ENCODE results near the gene GUF1. TPM values are rescaled to one million over a fixed set of nuclear protein-coding genes. Genes with fewer than 3 reads are reported as not detected.
A peak's percentile ranks its signal among the peaks of the same experiment; 100 is the strongest.

The GUF1 gene
- polyA plus RNA-seq, 3 donors: 6.2 to 11.3 (median 8.4) TPM

GRCh38 chr4:44700427-44700826 lies 22.2 kb downstream of the GUF1 start:
- Mint-ChIP-seq H3K27me3 (ENCODE audit: low read depth in 3 of 3) (no peaks in the 10 kb centered on the region), H3K9me3 (no peaks in the 10 kb centered on the region), H3K4me1 (no peaks in the 10 kb centered on the region), H3K4me3 (no peak overlapping the region), H3K27ac (peak overlapping the region in 2 of 7 donors; percentile 5 to 40), H3K36me3 (peaks cover 59 to 62% of the 10 kb centered on the region in 2 donors)
- H3K36me3 ChIP-seq (replicated peaks in 1 of 2; ENCODE audit: control insufficient read depth in 1 of 2, insufficient read depth in 2 of 2, low read length in 2 of 2): peaks cover 73 to 95% of the 10 kb centered on the region in 2 donors
- H4K20me1 ChIP-seq (ENCODE audit: insufficient read depth, low read length): no peaks in the 10 kb centered on the region
- H3K4me2 ChIP-seq (replicated peaks; ENCODE audit: extremely low read depth, low read length, poor library complexity, severe bottlenecking): no peak overlapping the region
- no peaks in the 10 kb centered on the region for H3K27me3 ChIP-seq (ENCODE audit: control insufficient read depth in 2 of 2, insufficient read depth in 2 of 2, low read length in 2 of 2)
- no peak overlapping the region for H3K9ac ChIP-seq (ENCODE audit: insufficient read depth, low read length, poor library complexity, severe bottlenecking)
- no peak overlapping the region for H3K4me3 ChIP-seq (replicated peaks in 1 of 3; ENCODE audit: low read depth in 2 of 3, low read length in 3 of 3)
- no peaks in the 10 kb centered on the region for H3K9me3 ChIP-seq (replicated peaks in 1 of 2; ENCODE audit: control insufficient read depth in 1 of 2, insufficient read depth in 1 of 2, low read length in 2 of 2)
- intact Hi-C loops (cut with micrococcal nuclease): no loop called here
- H2AFZ ChIP-seq (ENCODE audit: insufficient read depth, low read depth, low read length, poor library complexity, severe bottlenecking): no peak overlapping the region
- DNase-seq: no peak
- WGBS (ENCODE audit: insufficient coverage): 100% methylated on average over 1 of the region's 1 CpG
- H3K4me1 ChIP-seq (ENCODE audit: control insufficient read depth in 1 of 2, insufficient read depth in 2 of 2, low read length in 2 of 2): no peaks in the 10 kb centered on the region
- H3K27ac ChIP-seq (ENCODE audit: low read depth in 1 of 2, low read length in 2 of 2): no peak overlapping the region
- H3K79me2 ChIP-seq (ENCODE audit: insufficient read depth, low read length): no peaks in the 10 kb centered on the region
- no peak for TF ChIP-seq CTCF (IDR thresholded peaks at IDR 0.05)

DNA sequence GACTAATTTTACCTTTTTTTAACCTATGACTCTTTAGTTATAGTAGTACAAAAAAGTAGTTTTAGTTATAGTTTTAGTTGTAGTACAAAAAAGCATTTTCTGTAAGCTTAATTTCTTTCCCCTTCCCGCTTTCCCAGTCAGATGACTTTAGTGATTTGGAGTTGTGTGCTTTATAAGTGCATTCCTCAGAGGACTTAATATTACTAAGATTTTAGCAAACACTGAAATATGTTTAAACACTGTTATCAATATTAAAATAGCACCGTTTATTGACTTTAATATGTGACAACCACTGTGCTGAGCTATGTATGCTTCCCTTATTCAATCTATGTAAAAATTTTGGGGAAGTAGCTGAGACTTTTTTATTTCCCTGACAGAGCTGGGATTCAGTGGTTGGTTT lies 22.8 kb downstream of the GUF1 start:
- WGBS (ENCODE audit: insufficient coverage): no CpG with 5 or more reads among the region's 2 CpGs
- Histone ChIP-seq H3K36me3 (replicated peaks in 1 of 2; ENCODE audit: control insufficient read depth in 1 of 2, insufficient read depth in 2 of 2, low read length in 2 of 2) (peaks cover 69 to 92% of the 10 kb centered on the region in 2 donors), H2AFZ (ENCODE audit: insufficient read depth, low read depth, low read length, poor library complexity, severe bottlenecking) (no peak overlapping the region), H4K20me1 (ENCODE audit: insufficient read depth, low read length) (no peaks in the 10 kb centered on the region), H3K4me2 (replicated peaks; ENCODE audit: extremely low read depth, low read length, poor library complexity, severe bottlenecking) (no peak overlapping the region), H3K4me1 (ENCODE audit: control insufficient read depth in 1 of 2, insufficient read depth in 2 of 2, low read length in 2 of 2) (no peaks in the 10 kb centered on the region), H3K9ac (ENCODE audit: insufficient read depth, low read length, poor library complexity, severe bottlenecking) (no peak overlapping the region), H3K27me3 (ENCODE audit: control insufficient read depth in 2 of 2, insufficient read depth in 2 of 2, low read length in 2 of 2) (no peaks in the 10 kb centered on the region), H3K4me3 (replicated peaks in 1 of 3; ENCODE audit: low read depth in 2 of 3, low read length in 3 of 3) (no peak overlapping the region), H3K79me2 (ENCODE audit: insufficient read depth, low read length) (no peaks in the 10 kb centered on the region), H3K9me3 (replicated peaks in 1 of 2; ENCODE audit: control insufficient read depth in 1 of 2, insufficient read depth in 1 of 2, low read length in 2 of 2) (no peaks in the 10 kb centered on the region), H3K27ac (ENCODE audit: low read depth in 1 of 2, low read length in 2 of 2) (no peak overlapping the region)
- peaks cover 58 to 59% of the 10 kb centered on the region in 2 donors for H3K36me3 Mint-ChIP-seq
- H3K9me3 Mint-ChIP-seq: no peaks in the 10 kb centered on the region
- no peak for DNase-seq
- no peaks in the 10 kb centered on the region for H3K4me1 Mint-ChIP-seq
- no peak overlapping the region for H3K4me3 Mint-ChIP-seq
- no peaks in the 10 kb centered on the region for H3K27me3 Mint-ChIP-seq (ENCODE audit: low read depth in 3 of 3)
- TF ChIP-seq CTCF (IDR thresholded peaks at IDR 0.05): no peak
- intact Hi-C loops (cut with micrococcal nuclease): no loop called here
- H3K27ac Mint-ChIP-seq: no peak overlapping the region
